Measurements from ENCODE around the gene SH3BP4. TPM values are rescaled to one million over a fixed set of nuclear protein-coding genes. Genes with fewer than 3 reads are reported as not detected.

Gene SH3BP4
- total and polyA plus RNA-seq, 2 of the 8 experiments (the other 6 are each of a cell fraction or from before 2014, with no cell fraction given) = 28.3 to 35.4 TPM

GRCh38 chr2:234952270-234953115 is 676 bp downstream of the SH3BP4 start:
- Histone ChIP-seq H2BK20ac (ENCODE audit: low read length) (no peak overlapping the region), H3K27me3 (replicated peaks in 1 of 4; ENCODE audit: control insufficient read depth in 3 of 4, extremely low read depth in 1 of 4, insufficient read depth in 3 of 4, low read length in 3 of 4) (peaks cover 2 to 15% (median 11%) of the 10 kb centered on the region in 4 experiments), H3K4ac (replicated peaks; ENCODE audit: insufficient read length, low read depth, low read length) (no peak overlapping the region), H3K18ac (ENCODE audit: extremely low read depth, low read length) (peak overlapping the region; percentile 32; the same call in 1 of the 2 replicates), H4K20me1 (replicated peaks in 1 of 2; ENCODE audit: control insufficient read depth in 1 of 2, insufficient read depth in 2 of 2, low read length in 2 of 2) (peaks cover 3% of the 10 kb centered on the region in 2 experiments), H3K27ac (ENCODE audit: low read depth, low read length) (no peak overlapping the region), H3K14ac (ENCODE audit: insufficient read length) (no peak overlapping the region), H2BK5ac (ENCODE audit: low read depth, low read length) (no peak overlapping the region), H3K4me1 (replicated peaks in 1 of 4; ENCODE audit: control insufficient read depth in 3 of 4, insufficient read depth in 4 of 4, low read length in 3 of 4) (peaks cover 17 to 32% (median 27%) of the 10 kb centered on the region in 4 experiments), H3K36me3 (ENCODE audit: control insufficient read depth in 2 of 4, insufficient read depth in 4 of 4, low read length in 3 of 4) (no peaks in the 10 kb centered on the region), H4K5ac (ENCODE audit: insufficient read length, low read depth, low read length) (no peak overlapping the region), H2BK12ac (ENCODE audit: low read depth, low read length) (no peak overlapping the region), H3K4me2 (ENCODE audit: insufficient read depth in 1 of 2, low read depth in 2 of 2, low read length in 2 of 2) (peak overlapping the region; percentile 76 to 82), H3K4me3 (ENCODE audit: extremely low read depth in 1 of 4, insufficient read depth in 2 of 4, low read depth in 3 of 4, low read length in 4 of 4) (peak overlapping the region; percentile 68 to 89 (median 74)), H2BK15ac (ENCODE audit: low read length) (no peak overlapping the region), H4K91ac (replicated peaks; ENCODE audit: insufficient read length, low read length) (no peak overlapping the region), H3K23me2 (ENCODE audit: low read depth, low read length) (peaks cover 18% of the 10 kb centered on the region), H4K8ac (ENCODE audit: extremely low read depth, insufficient read depth, low read length) (peak overlapping the region; percentile 45; the same call in 1 of the 2 replicates), H3K9ac (replicated peaks in 1 of 4; ENCODE audit: extremely low read depth in 1 of 4, low read depth in 3 of 4, low read length in 3 of 4) (peak overlapping the region; percentile 51 to 83 (median 67); a peak in 6 of 7 replicates), H3K23ac (ENCODE audit: insufficient read length) (no peak overlapping the region), H3K9me3 (ENCODE audit: insufficient read depth in 2 of 2, low read depth in 1 of 2, low read length in 1 of 2) (no peaks in the 10 kb centered on the region), H2AK5ac (ENCODE audit: low read depth, low read length) (no peak overlapping the region), H3K56ac (replicated peaks; ENCODE audit: insufficient read length, low read depth, low read length) (no peak overlapping the region), H3K79me1 (ENCODE audit: low read depth, low read length) (peaks cover 2% of the 10 kb centered on the region; the same call in 1 of the 2 replicates), H3K79me2 (ENCODE audit: control insufficient read depth in 1 of 2, insufficient read depth in 2 of 2, low read length in 2 of 2) (peaks cover 28 to 45% of the 10 kb centered on the region in 2 experiments), H2AFZ (ENCODE audit: low read length) (no peak overlapping the region), H2BK120ac (replicated peaks; ENCODE audit: low read depth, low read length) (no peak overlapping the region)
- ChIA-PET POLR2A (ENCODE audit: partially characterized antibody) (interaction anchor here (0.6 to 0.8 kb wide), 3 partner anchors 17 to 276 kb away, joined by 3 read pairs; no protein-coding TSS in a partner anchor), CTCF (ENCODE audit: partially characterized antibody) (interaction anchor here (0.6 to 1.2 kb wide), 3 partner anchors 61 to 73 kb away, joined by 3 to 4 read pairs (median 3); no protein-coding TSS in a partner anchor)
- WGBS, 2 experiments (ENCODE audit: extremely low coverage in 1 of 2, insufficient coverage in 1 of 2, insufficient read length in 1 of 2, insufficient replicate concordance in 2 of 2, low coverage in 1 of 2, low lambda C conversion rate in 2 of 2, missing lambda C conversion rate in 1 of 2) = 1% methylated on average over 51 of the region's 102 CpGs; no CpG with 5 or more reads in 1 of the 2 experiments
- FAIRE-seq (no peak), DNase-seq (ENCODE audit: low read depth in 1 of 2, low spot score in 2 of 2) (peak in 1 of 2 experiments; percentile 63)
- TF ChIP-seq RAD21 (IDR thresholded peaks at IDR 0.05 in 1 of 2, conservative IDR thresholded peaks at IDR 0.05 in 1 of 2; ENCODE audit: low read depth in 2 of 2, low read length in 2 of 2) (0 out of 4 replicates have a peak, but pooled peaks of 1 of the 2 experiments have one; percentile 6), ZNF274 (IDR thresholded peaks at IDR 0.05; ENCODE audit: borderline replicate concordance, extremely low read depth, low read length) (no peak), TBP (IDR thresholded peaks at IDR 0.05; ENCODE audit: low read depth, low read length) (no peak), TAF1 (IDR thresholded peaks at IDR 0.05; ENCODE audit: low read depth, low read length) (0 out of 2 replicates have a peak, but pooled peaks have one; percentile 5), BRCA1 (IDR thresholded peaks at IDR 0.05; ENCODE audit: low read depth, low read length) (no peak), SAP30 (IDR thresholded peaks at IDR 0.05; ENCODE audit: insufficient read depth, insufficient replicate concordance, low read length) (no peak), CEBPB (IDR thresholded peaks at IDR 0.05; ENCODE audit: low read depth, low read length) (no peak)
